HCT116 (cell line): ENCODE data around the gene ANKRD62.

Experiments used
- ATF3 ChIP-seq: IDR thresholded peaks from 2 replicates; pipeline ENCODE4 v1.6.1; 2012
- CEBPB ChIP-seq: IDR thresholded peaks from 2 replicates; pipeline ENCODE4 v1.6.1; 2012; ENCODE audit warnings: low read depth
- EGR1 ChIP-seq: IDR thresholded peaks from 2 replicates; pipeline ENCODE4 v1.6.1; 2012; ENCODE audit warnings: low read depth
- EZH2 ChIP-seq: fragments of 200-600 bp; sonication (generic); IDR thresholded peaks from 2 replicates; pipeline ENCODE4 v1.6.1; 2017; ENCODE audit warnings: antibody characterized with exemption, mixed run types
- EZH2phosphoT487 ChIP-seq: fragments of 200-600 bp; IDR thresholded peaks from 2 replicates; pipeline ENCODE4 v1.6.1; 2018; ENCODE audit warnings: antibody characterized with exemption, borderline replicate concordance
- FOSL1 ChIP-seq: IDR thresholded peaks from 2 replicates; pipeline ENCODE4 v1.6.1; 2012; ENCODE audit warnings: low read depth
- JUND ChIP-seq: IDR thresholded peaks from 2 replicates; pipeline ENCODE4 v1.6.1; 2012
- POLR2AphosphoS5 ChIP-seq: IDR thresholded peaks from 2 replicates; pipeline ENCODE4 v1.6.1; 2011; ENCODE audit warnings: mild to moderate bottlenecking, low read depth, low read length, moderate library complexity
- SP1 ChIP-seq: IDR thresholded peaks from 2 replicates; pipeline ENCODE4 v1.6.1; 2012; ENCODE audit warnings: low read depth
- SRF ChIP-seq: IDR thresholded peaks from 2 replicates; pipeline ENCODE4 v1.6.1; 2012; ENCODE audit warnings: low read depth
- TF ChIP-seq, protein P1 (sequence below): IDR thresholded peaks from 2 replicates; pipeline ENCODE4 v1.6.1; 2012; ENCODE audit warnings: low read depth
- TF ChIP-seq, protein P2 (sequence below), 3 experiments: fragments of 200-600 bp in 1 of 3; sonication (generic) in 1 of 3; IDR thresholded peaks in 2 of 3; conservative IDR thresholded peaks in 1 of 3; 2 replicates each; pipeline ENCODE4 v1.5.1; 2012 to 2017; ENCODE audit warnings: low read depth in 2 of 3, low read length in 2 of 3, antibody characterized with exemption in 1 of 3, borderline replicate concordance in 1 of 3, control low read depth in 1 of 3, mild to moderate bottlenecking in 1 of 3, mixed read lengths in 1 of 3, mixed run types in 1 of 3, moderate library complexity in 1 of 3; ENCODE audit not compliant: insufficient read depth in 1 of 3

DNA sequence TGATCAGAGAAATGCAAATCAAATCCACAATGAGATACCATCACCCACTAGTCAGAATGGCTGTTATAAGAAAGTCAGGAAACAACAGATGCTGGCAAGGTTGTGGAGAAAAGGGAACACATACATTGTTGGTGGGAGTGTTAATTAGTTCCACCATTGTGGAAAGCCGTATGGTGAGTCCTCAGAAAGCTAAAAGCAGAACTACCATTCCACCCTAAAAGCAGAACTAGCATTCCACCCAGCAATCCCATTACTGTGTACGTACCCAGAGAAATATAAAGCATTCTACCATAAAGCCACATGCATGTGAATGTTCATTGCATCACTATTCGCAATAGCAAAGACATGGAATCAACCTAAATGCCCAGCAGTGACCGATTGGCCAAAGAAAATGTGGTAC, 60.7 kb downstream of the ANKRD62 start:
- TF ChIP-seq, protein P1, sequence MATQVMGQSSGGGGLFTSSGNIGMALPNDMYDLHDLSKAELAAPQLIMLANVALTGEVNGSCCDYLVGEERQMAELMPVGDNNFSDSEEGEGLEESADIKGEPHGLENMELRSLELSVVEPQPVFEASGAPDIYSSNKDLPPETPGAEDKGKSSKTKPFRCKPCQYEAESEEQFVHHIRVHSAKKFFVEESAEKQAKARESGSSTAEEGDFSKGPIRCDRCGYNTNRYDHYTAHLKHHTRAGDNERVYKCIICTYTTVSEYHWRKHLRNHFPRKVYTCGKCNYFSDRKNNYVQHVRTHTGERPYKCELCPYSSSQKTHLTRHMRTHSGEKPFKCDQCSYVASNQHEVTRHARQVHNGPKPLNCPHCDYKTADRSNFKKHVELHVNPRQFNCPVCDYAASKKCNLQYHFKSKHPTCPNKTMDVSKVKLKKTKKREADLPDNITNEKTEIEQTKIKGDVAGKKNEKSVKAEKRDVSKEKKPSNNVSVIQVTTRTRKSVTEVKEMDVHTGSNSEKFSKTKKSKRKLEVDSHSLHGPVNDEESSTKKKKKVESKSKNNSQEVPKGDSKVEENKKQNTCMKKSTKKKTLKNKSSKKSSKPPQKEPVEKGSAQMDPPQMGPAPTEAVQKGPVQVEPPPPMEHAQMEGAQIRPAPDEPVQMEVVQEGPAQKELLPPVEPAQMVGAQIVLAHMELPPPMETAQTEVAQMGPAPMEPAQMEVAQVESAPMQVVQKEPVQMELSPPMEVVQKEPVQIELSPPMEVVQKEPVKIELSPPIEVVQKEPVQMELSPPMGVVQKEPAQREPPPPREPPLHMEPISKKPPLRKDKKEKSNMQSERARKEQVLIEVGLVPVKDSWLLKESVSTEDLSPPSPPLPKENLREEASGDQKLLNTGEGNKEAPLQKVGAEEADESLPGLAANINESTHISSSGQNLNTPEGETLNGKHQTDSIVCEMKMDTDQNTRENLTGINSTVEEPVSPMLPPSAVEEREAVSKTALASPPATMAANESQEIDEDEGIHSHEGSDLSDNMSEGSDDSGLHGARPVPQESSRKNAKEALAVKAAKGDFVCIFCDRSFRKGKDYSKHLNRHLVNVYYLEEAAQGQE = no peak
- TF ChIP-seq CEBPB = no peak
- TF ChIP-seq, protein P2, sequence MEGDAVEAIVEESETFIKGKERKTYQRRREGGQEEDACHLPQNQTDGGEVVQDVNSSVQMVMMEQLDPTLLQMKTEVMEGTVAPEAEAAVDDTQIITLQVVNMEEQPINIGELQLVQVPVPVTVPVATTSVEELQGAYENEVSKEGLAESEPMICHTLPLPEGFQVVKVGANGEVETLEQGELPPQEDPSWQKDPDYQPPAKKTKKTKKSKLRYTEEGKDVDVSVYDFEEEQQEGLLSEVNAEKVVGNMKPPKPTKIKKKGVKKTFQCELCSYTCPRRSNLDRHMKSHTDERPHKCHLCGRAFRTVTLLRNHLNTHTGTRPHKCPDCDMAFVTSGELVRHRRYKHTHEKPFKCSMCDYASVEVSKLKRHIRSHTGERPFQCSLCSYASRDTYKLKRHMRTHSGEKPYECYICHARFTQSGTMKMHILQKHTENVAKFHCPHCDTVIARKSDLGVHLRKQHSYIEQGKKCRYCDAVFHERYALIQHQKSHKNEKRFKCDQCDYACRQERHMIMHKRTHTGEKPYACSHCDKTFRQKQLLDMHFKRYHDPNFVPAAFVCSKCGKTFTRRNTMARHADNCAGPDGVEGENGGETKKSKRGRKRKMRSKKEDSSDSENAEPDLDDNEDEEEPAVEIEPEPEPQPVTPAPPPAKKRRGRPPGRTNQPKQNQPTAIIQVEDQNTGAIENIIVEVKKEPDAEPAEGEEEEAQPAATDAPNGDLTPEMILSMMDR (IDR thresholded peaks at IDR 0.05 in 2 of 3, conservative IDR thresholded peaks at IDR 0.05 in 1 of 3; ENCODE audit: borderline replicate concordance in 1 of 3, insufficient read depth in 1 of 3, low read depth in 2 of 3, low read length in 2 of 3) = no peak
- TF ChIP-seq EGR1 = no peak
- no peak for TF ChIP-seq EZH2
- TF ChIP-seq POLR2AphosphoS5 = no peak
- TF ChIP-seq SRF = no peak
- no peak for TF ChIP-seq ATF3
- no peak for TF ChIP-seq FOSL1
- no peak for TF ChIP-seq JUND
- no peak for TF ChIP-seq EZH2phosphoT487
- no peak for TF ChIP-seq SP1
